Esophagus squamous epithelium (tissue), 5 donors: ENCODE results near the gene CUEDC1. TPM values are rescaled to one million over a fixed set of nuclear protein-coding genes. Genes with fewer than 3 reads are reported as not detected.

Experiments used
- DNase-seq: peaks from one replicate; lab custom pipeline; 2025; lab: John Stamatoyannopoulos, UW
- H3K27ac ChIP-seq, 4 donors: fragments of 200-600 bp; sonication (generic); one replicate each; pipeline ENCODE4 v1.5.1; 2016 to 2019; ENCODE audit warnings: mild to moderate bottlenecking in 1 of 4
- H3K27me3 ChIP-seq, 4 donors: fragments of 200-600 bp; sonication (generic); 1 replicate in 3 of 4; 2 replicates in 1 of 4; pipeline versions ENCODE4 v1.5.1 to v1.6.0; 2017 to 2021; ENCODE audit warnings: antibody characterized with exemption in 1 of 4
- H3K36me3 ChIP-seq, 3 donors: fragments of 200-600 bp; sonication (generic); one replicate each; pipeline ENCODE4 v1.5.1; 2016 to 2019
- H3K4me1 ChIP-seq, 3 donors: fragments of 200-600 bp; sonication (generic); one replicate each; pipeline ENCODE4 v1.5.1; 2017 to 2019
- H3K4me3 ChIP-seq, 4 donors: fragments of 200-600 bp; sonication (generic); 1 replicate in 3 of 4; 2 replicates in 1 of 4; pipeline ENCODE4 v1.5.1; 2016 to 2019; ENCODE audit warnings: mild to moderate bottlenecking in 2 of 4, moderate library complexity in 1 of 4
- H3K9me3 ChIP-seq, 3 donors: fragments of 200-600 bp; sonication (generic); one replicate each; pipeline ENCODE4 v1.5.1; 2016 to 2019
- POLR2A ChIP-seq, 4 donors: fragments of 450-650 bp; IDR thresholded peaks; one replicate each; pipeline ENCODE4 v1.6.1; 2017; ENCODE audit warnings: antibody characterized with exemption in 4 of 4, mild to moderate bottlenecking in 4 of 4, moderate library complexity in 3 of 4
- WGBS, 2 donors: methylation state at CpG; one replicate each; pipeline ENCODE4 v1.1.5; 2018; 5-methylcytosine and 5-hydroxymethylcytosine counted together
- intact Hi-C: fragments of 100-400 bp; cut with DNase I; formaldehyde crosslinking; loops from one replicate; pipeline ENCODE4 v1.15.0; 2022
- total RNA-seq, 4 donors: library from RNA; depleted of rRNA; stranded (reverse); fragments of >200 nt; gene quantifications; one replicate each; pipeline ENCODE4 v1.1.0, GENCODE V29; 2016
- TF ChIP-seq, protein P1 (sequence below), 6 experiments: fragments of 450-650 bp in 4 of 6; fragments of 200-600 bp in 2 of 6; sonication (generic) in 2 of 6; IDR thresholded peaks; one replicate each; pipeline ENCODE4 v1.5.1; 2016 to 2019; ENCODE audit warnings: antibody characterized with exemption in 6 of 6, mild to moderate bottlenecking in 4 of 6, moderate library complexity in 4 of 6
- donor health status: DM: yes; HTN: yes; CAD: no.

The CUEDC1 gene
- total RNA-seq, 4 donors from 2014 or later: 7.4 to 27.3 (median 18.4) TPM

DNA sequence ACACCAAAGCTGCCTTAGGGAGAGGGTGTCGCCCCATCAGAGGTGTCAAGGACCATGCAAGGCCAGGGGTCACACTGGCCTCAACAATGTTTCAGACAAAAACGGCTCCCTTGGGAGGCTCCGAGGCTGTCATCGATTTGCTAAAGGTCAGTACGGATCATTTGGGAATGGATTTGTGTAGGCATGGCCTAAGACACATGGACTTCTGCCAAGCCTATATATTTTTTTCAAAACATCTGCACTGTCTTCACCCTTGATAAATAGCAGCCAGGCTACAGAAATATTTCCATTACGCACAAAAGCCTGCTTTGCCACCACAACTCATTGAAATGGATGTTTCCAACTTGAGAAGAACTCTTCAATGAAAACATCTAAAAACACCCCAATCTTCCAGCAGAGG is 10.3 kb downstream of the CUEDC1 start:
- intact Hi-C loops: loop anchor here (10.0 kb wide), 2 partner anchors 50 kb away; no protein-coding TSS in a partner anchor

DNA sequence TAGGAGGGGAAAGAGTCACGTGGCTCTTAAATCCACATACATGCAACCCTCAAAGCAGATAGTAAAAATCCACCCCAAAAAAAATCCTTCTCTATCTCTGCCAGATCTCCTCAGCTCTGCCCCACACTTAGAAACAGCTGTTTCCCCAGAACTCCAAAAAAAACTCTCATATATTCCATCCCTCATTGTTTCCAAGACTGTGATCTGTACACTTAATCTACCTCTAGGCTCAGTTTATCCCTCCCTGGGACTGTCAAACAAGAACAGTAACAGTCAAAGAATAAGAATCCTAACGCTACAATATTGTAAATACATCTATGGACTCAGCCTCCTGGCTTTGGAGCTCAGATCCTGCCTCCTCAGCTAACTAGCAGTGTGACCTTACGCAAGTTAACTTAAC is 11.6 kb downstream of the CUEDC1 start:
- DNase-seq: no peak
- H3K27me3 ChIP-seq: no peaks in the 10 kb centered on the region
- intact Hi-C loops: loop anchor here (10.0 kb wide), 2 partner anchors 49 to 51 kb away; no protein-coding TSS in a partner anchor
- H3K4me1 ChIP-seq: peaks cover 65 to 100% (median 89%) of the 10 kb centered on the region in 3 donors
- H3K4me3 ChIP-seq: no peak overlapping the region
- peak overlapping the region; percentile 84 to 98 (median 90) for H3K27ac ChIP-seq
- no peak for TF ChIP-seq POLR2A (IDR thresholded peaks at IDR 0.05)
- TF ChIP-seq, protein P1, sequence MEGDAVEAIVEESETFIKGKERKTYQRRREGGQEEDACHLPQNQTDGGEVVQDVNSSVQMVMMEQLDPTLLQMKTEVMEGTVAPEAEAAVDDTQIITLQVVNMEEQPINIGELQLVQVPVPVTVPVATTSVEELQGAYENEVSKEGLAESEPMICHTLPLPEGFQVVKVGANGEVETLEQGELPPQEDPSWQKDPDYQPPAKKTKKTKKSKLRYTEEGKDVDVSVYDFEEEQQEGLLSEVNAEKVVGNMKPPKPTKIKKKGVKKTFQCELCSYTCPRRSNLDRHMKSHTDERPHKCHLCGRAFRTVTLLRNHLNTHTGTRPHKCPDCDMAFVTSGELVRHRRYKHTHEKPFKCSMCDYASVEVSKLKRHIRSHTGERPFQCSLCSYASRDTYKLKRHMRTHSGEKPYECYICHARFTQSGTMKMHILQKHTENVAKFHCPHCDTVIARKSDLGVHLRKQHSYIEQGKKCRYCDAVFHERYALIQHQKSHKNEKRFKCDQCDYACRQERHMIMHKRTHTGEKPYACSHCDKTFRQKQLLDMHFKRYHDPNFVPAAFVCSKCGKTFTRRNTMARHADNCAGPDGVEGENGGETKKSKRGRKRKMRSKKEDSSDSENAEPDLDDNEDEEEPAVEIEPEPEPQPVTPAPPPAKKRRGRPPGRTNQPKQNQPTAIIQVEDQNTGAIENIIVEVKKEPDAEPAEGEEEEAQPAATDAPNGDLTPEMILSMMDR (IDR thresholded peaks at IDR 0.05): peak in 1 of 6 experiments; percentile 4
- 37 to 45% methylated on average over 3 of the region's 3 CpGs for WGBS, 2 donors
- no peaks in the 10 kb centered on the region for H3K9me3 ChIP-seq
- H3K36me3 ChIP-seq: no peaks in the 10 kb centered on the region

More for the DNA sequence above, 10.3 kb downstream of the CUEDC1 start:
- Histone ChIP-seq H3K4me1 (peaks cover 71 to 100% (median 92%) of the 10 kb centered on the region in 3 donors), H3K36me3 (no peaks in the 10 kb centered on the region), H3K27me3 (no peaks in the 10 kb centered on the region), H3K4me3 (no peak overlapping the region), H3K27ac (peak overlapping the region; percentile 37 to 98 (median 94)), H3K9me3 (no peaks in the 10 kb centered on the region)
- WGBS, 2 donors: 62 to 75% methylated on average over 6 of the region's 6 CpGs
- TF ChIP-seq, protein P1 (IDR thresholded peaks at IDR 0.05): no peak
- TF ChIP-seq POLR2A (IDR thresholded peaks at IDR 0.05): no peak
- no peak for DNase-seq

DNA sequence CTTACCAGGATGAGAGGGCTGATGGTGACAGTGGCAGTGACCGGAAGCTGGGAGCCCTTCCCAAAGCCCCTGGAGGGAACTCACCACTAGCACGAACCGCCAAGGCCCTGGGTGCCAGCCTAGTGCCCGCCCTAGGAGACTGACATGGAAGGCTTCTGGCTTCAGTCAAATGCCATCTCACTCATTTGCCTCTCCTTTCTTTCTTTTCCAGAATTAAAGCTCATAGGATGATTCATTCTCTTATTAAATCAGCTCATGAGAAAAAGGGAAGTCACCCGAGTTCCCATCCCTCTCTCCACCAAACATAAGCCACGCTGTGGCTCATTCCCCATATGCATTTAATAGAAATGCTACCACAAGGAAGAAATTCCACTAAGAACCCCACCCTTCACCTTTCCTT is 12.1 kb downstream of the CUEDC1 start:
- Histone ChIP-seq H3K27ac (peak overlapping the region; percentile 84 to 98 (median 90)), H3K36me3 (no peaks in the 10 kb centered on the region), H3K4me3 (peak overlapping the region in 1 of 4 donors; percentile 28), H3K9me3 (no peaks in the 10 kb centered on the region), H3K27me3 (no peaks in the 10 kb centered on the region), H3K4me1 (peaks cover 62 to 100% (median 84%) of the 10 kb centered on the region in 3 donors)
- intact Hi-C loops: loop anchor here (10.0 kb wide), 2 partner anchors 48 to 52 kb away; no protein-coding TSS in a partner anchor
- no peak for TF ChIP-seq POLR2A (IDR thresholded peaks at IDR 0.05)
- TF ChIP-seq, protein P1 (IDR thresholded peaks at IDR 0.05): no peak
- DNase-seq: no peak
- 19 to 27% methylated on average over 6 of the region's 6 CpGs for WGBS, 2 donors

DNA sequence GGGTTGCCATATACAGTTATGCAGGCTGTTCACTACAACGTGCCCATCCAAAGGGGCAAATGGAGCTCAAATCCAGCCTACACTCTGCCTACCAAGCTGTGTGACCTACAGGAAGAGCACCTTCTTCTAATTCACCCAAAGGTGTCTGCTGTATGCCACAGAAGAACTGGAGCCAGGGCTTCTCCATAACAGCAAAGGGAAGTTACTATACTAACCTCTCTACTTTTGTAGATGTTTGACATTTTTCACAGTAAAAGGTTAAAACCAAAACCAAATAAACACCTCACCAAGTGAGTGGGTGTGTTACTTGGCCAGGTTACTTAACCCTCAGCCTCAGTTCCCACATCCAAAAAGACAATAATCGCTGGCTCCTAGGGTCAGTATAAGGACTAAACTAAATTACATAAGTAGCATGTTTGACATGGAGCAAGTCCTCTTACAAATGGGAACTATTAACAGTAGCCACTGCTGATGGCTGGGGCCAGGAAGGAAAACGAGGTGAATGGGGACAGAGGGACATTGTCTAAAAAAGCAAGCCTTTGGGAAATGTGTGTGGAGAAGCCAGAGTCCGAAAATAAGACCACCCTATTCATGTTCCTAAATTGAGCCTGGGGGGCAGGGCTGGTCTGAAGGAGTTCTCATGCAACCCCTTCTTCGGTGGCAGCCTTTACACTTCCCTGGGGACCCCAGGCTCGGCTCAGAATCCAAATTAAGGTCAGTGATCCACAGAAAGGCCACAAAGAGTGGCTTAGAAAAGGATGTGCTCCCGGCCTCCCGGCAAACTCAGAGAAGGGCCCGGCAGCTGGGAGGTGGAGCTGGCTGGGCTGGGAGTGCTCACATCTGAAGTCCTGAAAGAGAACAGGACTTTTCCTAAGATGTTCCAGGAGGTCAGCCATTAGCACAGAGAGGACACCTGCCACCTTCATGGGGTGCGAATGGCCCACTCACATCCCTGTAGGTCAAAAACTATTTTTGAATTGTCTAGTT is 13.5 kb downstream of the CUEDC1 start:
- TF ChIP-seq, protein P1 (IDR thresholded peaks at IDR 0.05): no peak
- no peak for TF ChIP-seq POLR2A (IDR thresholded peaks at IDR 0.05)
- no peak for DNase-seq
- Histone ChIP-seq H3K4me1 (peaks cover 49 to 100% (median 77%) of the 10 kb centered on the region in 3 donors), H3K36me3 (no peaks in the 10 kb centered on the region), H3K27ac (peak overlapping the region; percentile 84 to 98 (median 90)), H3K9me3 (no peaks in the 10 kb centered on the region), H3K4me3 (no peak overlapping the region), H3K27me3 (no peaks in the 10 kb centered on the region)
- 54 to 65% methylated on average over 10 of the region's 10 CpGs for WGBS, 2 donors
- intact Hi-C loops: loop anchor here (10.0 kb wide), 2 partner anchors 47 to 53 kb away; no protein-coding TSS in a partner anchor
